ENCODE results near the gene MAPKAPK2. TPM values are rescaled to one million over a fixed set of nuclear protein-coding genes. Genes with fewer than 3 reads are reported as not detected.
A peak's percentile ranks its signal among the peaks of the same experiment; 100 is the strongest.

MAPKAPK2 gene
- total RNA-seq, result 51.1 TPM

DNA sequence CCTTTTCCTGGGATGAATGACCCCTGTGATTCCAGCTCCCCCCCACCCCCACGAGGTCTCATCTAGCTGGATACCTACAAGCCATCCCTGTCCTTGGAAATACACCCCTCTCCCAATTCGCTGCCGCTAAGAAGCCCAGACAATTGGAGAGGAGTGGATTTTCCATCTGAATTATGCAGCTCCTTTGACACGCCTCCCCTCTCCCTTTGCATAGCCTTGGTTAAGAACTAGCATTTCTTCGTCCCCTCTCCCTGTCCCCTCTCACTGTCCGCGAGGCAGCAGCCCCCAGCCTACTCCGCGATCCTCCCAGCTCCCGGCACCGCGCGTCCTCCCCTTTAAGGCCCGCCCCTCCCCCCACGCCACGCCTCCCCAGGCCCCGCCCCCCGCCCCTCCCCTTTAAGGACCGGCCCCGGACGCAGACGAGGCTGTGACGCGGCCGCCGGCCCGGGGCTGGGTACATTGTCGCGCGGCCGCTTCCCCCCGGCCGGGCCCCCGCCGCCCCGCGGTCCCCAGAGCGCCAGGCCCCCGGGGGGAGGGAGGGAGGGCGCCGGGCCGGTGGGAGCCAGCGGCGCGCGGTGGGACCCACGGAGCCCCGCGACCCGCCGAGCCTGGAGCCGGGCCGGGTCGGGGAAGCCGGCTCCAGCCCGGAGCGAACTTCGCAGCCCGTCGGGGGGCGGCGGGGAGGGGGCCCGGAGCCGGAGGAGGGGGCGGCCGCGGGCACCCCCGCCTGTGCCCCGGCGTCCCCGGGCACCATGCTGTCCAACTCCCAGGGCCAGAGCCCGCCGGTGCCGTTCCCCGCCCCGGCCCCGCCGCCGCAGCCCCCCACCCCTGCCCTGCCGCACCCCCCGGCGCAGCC is at the start of gene MAPKAPK2:
Gene MAPKAPK2, plus strand, starts transcription at position 428 of the 856 bp plus-strand sequence. Its CDS starts 325 bp downstream, at position 753.
- peaks cover 51% of the 10 kb centered on the region for H3K4me1 ChIP-seq
- TF ChIP-seq CTCF (IDR thresholded peaks at IDR 0.05) (no peak), POLR2A (IDR thresholded peaks at IDR 0.05) (peak in 1 of 2 donors; percentile 48), POLR2AphosphoS5 (IDR thresholded peaks at IDR 0.05; ENCODE audit: insufficient read depth in 1 of 2, low read depth in 1 of 2) (peak in 1 of 2 donors; percentile 40)
- H3K27ac ChIP-seq, result peak within 1 kb of the TSS; percentile 98
- no peaks in the 10 kb centered on the region for H3K9me3 ChIP-seq
- intact Hi-C loops (cut with DNase I), result loop anchor here (5.0 kb wide), 1 partner anchor 38 kb away; no protein-coding TSS in a partner anchor
- no peaks in the 10 kb centered on the region for H3K36me3 ChIP-seq
- no peaks in the 10 kb centered on the region for H3K27me3 ChIP-seq
- H3K4me3 ChIP-seq, result peak within 1 kb of the TSS; percentile 63 to 94
- DNase-seq (ENCODE audit: extremely low spot score in 2 of 2), result no peak

GRCh38 chr1:206635080-206635977 is 49.4 kb upstream of the MAPKAPK2 start, which contains the start of gene DYRK3:
Gene DYRK3, plus strand, starts transcription at chr1:206635536. Its CDS starts 168 bp downstream, at chr1:206635704.
- Histone ChIP-seq H3K36me3 (no peaks in the 10 kb centered on the region), H3K27me3 (no peaks in the 10 kb centered on the region), H3K4me3 (peak within 1 kb of the TSS; percentile 79 to 91), H3K27ac (peak within 1 kb of the TSS; percentile 90), H3K4me1 (peaks cover 32% of the 10 kb centered on the region), H3K9me3 (no peaks in the 10 kb centered on the region)
- peak in 1 of 2 donors; percentile 96 for DNase-seq (ENCODE audit: extremely low spot score in 2 of 2)
- TF ChIP-seq POLR2A (IDR thresholded peaks at IDR 0.05) (peak in 1 of 2 donors; percentile 11), POLR2AphosphoS5 (IDR thresholded peaks at IDR 0.05; ENCODE audit: insufficient read depth in 1 of 2, low read depth in 1 of 2) (peak; percentile 87 to 100), CTCF (IDR thresholded peaks at IDR 0.05) (peak in 1 of 3 experiments; percentile 32)
- intact Hi-C loops (cut with DNase I), result loop anchor here (10.0 kb wide), 1 partner anchor 279 kb away; no protein-coding TSS in a partner anchor

DNA sequence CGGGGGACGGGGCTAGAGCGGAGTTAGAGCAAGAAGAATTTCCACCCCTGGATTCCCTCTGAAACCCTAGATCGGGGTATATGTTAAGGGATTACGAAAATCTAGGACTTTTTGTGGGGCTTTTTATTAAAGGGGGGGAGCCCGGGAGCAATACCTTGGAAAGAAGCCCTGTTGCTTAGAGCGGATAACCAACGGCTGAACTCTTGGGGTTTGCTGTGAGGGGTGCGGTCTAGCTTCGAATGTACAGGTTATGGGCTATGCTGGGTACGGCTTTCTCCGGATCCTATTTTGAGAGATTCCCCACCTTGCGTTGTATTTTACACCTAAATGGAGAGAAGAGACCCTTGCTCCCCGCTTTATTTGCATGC is 48.7 kb upstream of the MAPKAPK2 start:
- DNase-seq (ENCODE audit: extremely low spot score in 2 of 2), result no peak
- TF ChIP-seq POLR2AphosphoS5 (IDR thresholded peaks at IDR 0.05; ENCODE audit: insufficient read depth in 1 of 2, low read depth in 1 of 2) (no peak), CTCF (IDR thresholded peaks at IDR 0.05) (no peak), POLR2A (IDR thresholded peaks at IDR 0.05) (no peak)
- H3K9me3 ChIP-seq, result no peaks in the 10 kb centered on the region
- H3K27me3 ChIP-seq, result no peaks in the 10 kb centered on the region
- peaks cover 32% of the 10 kb centered on the region for H3K4me1 ChIP-seq
- H3K36me3 ChIP-seq, result no peaks in the 10 kb centered on the region
- intact Hi-C loops (cut with DNase I), result loop anchor here (10.0 kb wide), 1 partner anchor 279 kb away; no protein-coding TSS in a partner anchor
- H3K4me3 ChIP-seq, result peak overlapping the region; percentile 79 to 91
- peak overlapping the region; percentile 90 for H3K27ac ChIP-seq

GRCh38 chr1:206636671-206637070 is 48.0 kb upstream of the MAPKAPK2 start:
- Histone ChIP-seq H3K9me3 (no peaks in the 10 kb centered on the region), H3K36me3 (no peaks in the 10 kb centered on the region), H3K4me1 (peaks cover 32% of the 10 kb centered on the region), H3K27me3 (no peaks in the 10 kb centered on the region), H3K27ac (peak overlapping the region; percentile 9), H3K4me3 (peak overlapping the region in 1 of 2 donors; percentile 79)
- intact Hi-C loops (cut with DNase I), result loop anchor here (10.0 kb wide), 1 partner anchor 278 kb away; no protein-coding TSS in a partner anchor
- no peak for DNase-seq (ENCODE audit: extremely low spot score in 2 of 2)
- TF ChIP-seq POLR2AphosphoS5 (IDR thresholded peaks at IDR 0.05; ENCODE audit: insufficient read depth in 1 of 2, low read depth in 1 of 2), result no peak
- TF ChIP-seq CTCF (IDR thresholded peaks at IDR 0.05), result no peak
- no peak for TF ChIP-seq POLR2A (IDR thresholded peaks at IDR 0.05)
